ENCODE measurements around the gene PTGDS.

DNA sequence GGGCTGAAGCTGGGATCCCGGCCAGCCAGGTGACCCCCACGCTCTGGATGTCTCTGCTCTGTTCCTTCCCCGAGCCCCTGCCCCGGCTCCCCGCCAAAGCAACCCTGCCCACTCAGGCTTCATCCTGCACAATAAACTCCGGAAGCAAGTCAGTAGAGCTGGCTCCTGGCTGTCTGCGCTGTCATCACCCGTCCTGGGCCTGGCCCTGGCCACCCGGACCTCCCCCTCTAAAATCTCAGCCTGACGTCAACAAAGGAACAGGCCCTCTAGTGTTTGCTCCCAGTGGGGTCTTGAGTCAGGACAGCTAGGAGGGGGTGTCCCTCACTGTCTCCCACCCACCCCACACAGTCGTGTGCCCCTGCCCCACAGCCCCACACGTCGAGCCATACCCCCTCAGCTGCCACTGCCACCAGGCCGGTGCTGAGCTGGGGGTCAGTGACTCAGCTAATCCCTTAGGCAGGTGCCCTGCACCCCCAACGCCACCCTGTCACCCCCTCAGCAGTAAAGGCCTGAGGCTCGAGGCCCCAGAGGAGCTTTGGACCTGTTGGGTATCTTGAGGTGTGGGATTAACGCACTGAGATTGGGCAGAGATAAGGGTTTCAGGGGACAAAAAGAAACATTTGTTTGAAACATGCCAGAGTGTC, 4.4 kb downstream of the PTGDS start:
- TF ChIP-seq, protein P1, sequence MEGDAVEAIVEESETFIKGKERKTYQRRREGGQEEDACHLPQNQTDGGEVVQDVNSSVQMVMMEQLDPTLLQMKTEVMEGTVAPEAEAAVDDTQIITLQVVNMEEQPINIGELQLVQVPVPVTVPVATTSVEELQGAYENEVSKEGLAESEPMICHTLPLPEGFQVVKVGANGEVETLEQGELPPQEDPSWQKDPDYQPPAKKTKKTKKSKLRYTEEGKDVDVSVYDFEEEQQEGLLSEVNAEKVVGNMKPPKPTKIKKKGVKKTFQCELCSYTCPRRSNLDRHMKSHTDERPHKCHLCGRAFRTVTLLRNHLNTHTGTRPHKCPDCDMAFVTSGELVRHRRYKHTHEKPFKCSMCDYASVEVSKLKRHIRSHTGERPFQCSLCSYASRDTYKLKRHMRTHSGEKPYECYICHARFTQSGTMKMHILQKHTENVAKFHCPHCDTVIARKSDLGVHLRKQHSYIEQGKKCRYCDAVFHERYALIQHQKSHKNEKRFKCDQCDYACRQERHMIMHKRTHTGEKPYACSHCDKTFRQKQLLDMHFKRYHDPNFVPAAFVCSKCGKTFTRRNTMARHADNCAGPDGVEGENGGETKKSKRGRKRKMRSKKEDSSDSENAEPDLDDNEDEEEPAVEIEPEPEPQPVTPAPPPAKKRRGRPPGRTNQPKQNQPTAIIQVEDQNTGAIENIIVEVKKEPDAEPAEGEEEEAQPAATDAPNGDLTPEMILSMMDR (IDR thresholded peaks at IDR 0.05) = no peak
- TF ChIP-seq EP300 (IDR thresholded peaks at IDR 0.05) = no peak
